Stimulated activated CD8-positive, alpha-beta memory T cell treated with anti-CD3 and anti-CD28 coated beads, Interleukin-2, amount 100 ng/mL, for 48 hours (primary cell): ENCODE data around the gene MRTFB.

Experiments
- DNase-seq, 2 donors: peaks; one replicate each; pipeline ENCODE4 v3.0.0-alpha.2; 2020; ENCODE audit warnings: low read depth in 2 of 2

MRTFB gene

GRCh38 chr16:14186007-14186794 lies 115.1 kb downstream of the MRTFB start:
- no peak for DNase-seq

DNA sequence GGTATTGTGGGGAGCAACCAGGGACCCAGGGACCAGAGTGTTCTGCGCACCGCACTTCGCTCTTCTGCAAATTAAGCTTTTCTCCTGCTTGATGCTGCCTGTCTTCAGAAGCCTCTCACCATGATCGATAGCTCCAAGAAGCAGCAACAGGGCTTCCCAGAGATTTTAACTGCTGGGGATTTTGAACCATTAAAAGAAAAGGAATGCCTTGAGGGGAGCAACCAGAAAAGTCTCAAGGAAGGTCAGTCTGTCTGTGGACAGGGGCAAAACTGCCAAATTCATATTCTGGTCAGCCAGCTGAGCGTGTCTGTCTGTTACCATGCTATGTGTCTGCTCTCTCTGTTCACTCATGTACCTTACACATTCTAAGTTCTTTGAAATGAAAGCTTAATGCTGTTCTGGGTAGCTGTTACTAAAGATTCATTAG lies 115.7 kb downstream of the MRTFB start:
- no peak for DNase-seq

- no peak for DNase-seq
These were observed 116.6 kb downstream of the MRTFB start for GRCh38 chr16:14187517-14188338.

DNA sequence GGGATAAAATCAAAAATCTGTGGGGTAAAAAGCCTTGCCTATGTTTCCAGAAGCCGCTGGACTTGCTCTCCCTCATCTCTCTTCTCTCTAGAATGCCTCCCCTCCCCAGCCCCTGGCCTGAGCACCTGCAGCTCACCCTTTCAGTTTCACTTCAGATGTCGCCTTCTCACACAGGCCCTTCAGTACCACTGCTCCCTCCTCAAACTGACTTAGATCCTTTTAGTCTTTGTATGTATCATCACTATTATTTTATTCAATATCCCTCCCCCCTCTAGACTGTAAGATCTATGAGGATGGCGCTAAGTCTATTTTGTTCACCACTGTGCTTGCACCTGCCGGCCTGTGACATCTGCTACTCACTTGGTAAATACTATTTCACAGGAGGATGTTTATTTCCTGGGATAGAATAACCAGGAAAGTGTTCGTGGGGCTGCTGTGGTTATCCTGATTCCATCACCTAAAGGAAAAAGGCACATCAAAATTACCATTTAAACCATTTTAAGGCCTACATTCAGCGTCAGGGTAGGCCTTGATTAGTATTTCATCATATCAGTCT lies 122.3 kb downstream of the MRTFB start:
- DNase-seq: no peak

- DNase-seq: no peak
These were observed 123.6 kb downstream of the MRTFB start for GRCh38 chr16:14194721-14195120.

DNA sequence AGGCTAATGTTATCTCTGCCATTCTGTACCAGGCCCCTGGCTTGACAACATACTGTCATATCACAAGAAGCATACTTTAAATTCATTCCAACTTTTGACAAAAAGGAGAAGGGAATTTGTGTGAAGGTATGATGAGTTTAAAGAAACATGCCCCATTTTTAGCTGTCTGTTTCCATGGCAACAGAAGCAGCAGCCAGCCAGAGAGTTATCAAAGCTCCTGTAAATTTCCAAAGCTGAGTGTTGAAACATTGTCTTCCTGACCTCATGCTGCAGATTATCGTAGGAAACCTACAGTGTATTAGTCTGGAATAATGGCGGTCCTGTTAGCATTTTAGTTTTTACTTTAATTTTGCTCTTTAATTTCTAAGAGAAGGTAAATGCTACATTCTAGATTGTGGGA lies 124.9 kb downstream of the MRTFB start:
- no peak for DNase-seq

GRCh38 chr16:14196539-14196938 lies 125.4 kb downstream of the MRTFB start:
- no peak for DNase-seq

GRCh38 chr16:14198012-14198411 lies 126.9 kb downstream of the MRTFB start:
- DNase-seq: no peak

DNA sequence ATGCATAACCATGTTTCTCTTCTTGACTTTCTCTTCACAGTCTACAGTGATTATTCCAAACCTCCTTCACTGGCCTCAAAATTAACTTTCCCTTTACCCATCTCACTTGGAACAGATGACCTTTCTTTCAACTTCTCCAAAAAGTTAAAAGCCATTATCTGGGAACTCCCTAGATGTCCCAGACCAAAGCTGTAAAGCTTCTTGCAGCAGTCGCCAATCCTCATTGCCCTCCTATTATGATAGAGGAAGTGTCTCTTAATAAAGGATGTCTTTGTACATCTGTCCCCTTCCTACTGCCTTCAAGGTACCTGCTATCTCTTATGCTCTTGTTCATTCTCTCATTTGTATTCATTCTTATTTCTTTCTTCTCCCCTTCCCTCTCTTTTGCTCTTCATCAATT lies 127.5 kb downstream of the MRTFB start:
- DNase-seq: no peak

GRCh38 chr16:14199199-14199598 lies 128.1 kb downstream of the MRTFB start:
- no peak for DNase-seq

- DNase-seq: no peak
These were observed 128.5 kb downstream of the MRTFB start for GRCh38 chr16:14199624-14200023.

DNA sequence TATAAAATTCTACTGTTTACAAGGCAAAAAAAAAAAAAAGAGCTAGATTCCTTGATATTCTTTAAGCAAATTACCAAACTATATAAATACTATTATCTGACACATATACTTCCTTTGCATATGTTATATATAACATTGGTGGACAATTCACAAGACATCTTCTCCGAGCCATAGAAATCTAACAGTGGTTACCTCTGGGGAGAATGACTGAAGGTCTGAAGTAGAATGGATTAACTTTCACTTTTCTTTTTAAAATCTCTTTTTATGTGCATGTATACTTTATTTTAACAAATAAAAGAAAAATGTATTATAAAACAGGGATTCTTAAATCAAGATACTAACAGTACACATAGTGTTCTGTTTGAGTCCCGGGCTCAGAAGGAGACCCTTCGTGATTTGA lies 131.0 kb downstream of the MRTFB start:
- DNase-seq: no peak

DNA sequence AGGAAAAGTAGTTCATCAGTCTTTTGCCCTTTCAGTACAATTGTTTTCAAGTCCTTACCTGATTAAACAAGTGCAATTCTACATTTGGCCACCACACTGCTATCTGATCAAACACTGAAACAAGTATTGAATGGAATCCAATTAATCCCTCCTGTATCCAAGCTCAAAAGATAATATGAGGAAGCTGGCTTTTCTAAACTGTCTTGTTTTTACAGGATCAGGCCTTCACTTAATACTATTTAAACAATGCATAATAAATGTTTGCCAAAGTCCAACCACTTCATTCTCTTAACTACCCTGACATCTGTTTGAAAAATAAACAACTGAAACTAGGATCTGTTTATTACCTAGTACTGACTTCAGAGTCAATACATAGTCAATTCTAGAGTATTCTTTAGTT lies 131.6 kb downstream of the MRTFB start:
- no peak for DNase-seq

- no peak for DNase-seq
These were observed 132.0 kb downstream of the MRTFB start for GRCh38 chr16:14203166-14203565.

GRCh38 chr16:14205666-14206065 lies 134.5 kb downstream of the MRTFB start:
- DNase-seq: no peak

DNA sequence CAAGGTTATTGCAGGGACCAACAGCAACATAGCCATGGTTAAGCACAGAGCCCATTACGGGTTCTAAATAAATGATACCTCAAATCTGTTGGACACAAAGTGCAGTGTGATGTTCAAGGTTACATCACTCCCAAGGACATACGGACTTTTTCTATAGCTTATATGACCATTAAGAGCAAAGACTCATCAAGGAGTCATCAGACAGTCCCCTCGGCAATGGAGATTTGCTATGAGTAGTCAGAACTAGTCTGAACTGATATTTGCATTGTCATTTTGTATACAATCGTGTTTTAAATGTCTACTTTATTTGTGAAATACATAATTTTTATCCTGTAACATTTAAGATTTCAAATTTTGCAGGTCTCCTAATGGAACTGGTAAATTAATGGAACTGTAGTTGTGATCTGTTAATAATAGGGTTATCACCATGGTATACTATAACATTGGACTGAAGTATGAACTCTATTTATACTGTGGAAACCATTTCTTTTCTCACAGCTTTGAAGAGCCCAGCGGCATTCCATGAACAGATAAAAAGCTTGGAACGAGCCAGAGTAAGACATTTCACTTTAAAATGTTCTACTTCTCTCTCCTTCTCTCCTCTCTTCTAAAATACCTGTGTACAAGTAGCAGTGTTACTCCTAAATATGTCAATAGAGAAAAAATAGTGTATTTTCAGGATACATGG lies 140.9 kb downstream of the MRTFB start:
- DNase-seq: no peak

- DNase-seq: no peak
These were observed 144.8 kb downstream of the MRTFB start for GRCh38 chr16:14215941-14216340.

GRCh38 chr16:14219983-14220382 lies 148.9 kb downstream of the MRTFB start:
- no peak for DNase-seq

DNA sequence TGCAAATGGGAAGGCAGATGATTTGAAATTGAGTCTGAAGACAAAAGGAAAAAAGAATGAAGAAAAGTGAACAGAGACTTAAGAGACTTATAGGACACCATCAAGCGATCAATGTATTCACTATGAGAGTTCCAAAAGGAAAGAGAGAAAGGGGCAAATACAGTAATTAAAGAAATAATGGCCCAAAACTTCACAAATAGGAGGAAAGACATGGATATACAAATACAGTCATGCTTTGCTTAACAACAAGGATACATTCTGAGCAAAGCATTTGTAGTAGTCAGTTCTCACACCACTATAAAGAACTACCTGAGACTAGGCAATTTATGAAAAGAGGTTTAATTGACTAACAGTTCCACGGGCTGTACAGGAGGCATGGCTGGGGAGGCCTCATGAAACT lies 152.5 kb downstream of the MRTFB start:
- DNase-seq: no peak

DNA sequence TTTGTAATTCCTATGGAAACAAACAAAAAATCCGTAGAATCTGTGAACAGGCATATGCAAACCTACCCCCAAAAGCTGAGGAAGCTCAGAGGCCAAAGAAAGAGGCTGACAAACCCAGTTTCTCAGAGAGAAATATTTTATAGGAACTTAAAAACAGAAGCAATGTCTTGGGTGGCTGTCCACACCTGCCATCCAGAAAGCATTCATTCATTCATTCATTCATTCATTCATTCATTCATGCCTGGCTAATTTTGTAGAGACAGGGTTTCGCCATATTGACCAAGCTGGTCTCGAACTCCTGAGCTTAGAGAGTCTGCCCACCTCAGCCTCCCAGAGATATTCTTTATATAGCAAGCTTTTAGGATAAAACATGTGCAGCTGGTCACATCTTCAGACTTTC lies 154.3 kb downstream of the MRTFB start:
- no peak for DNase-seq

DNA sequence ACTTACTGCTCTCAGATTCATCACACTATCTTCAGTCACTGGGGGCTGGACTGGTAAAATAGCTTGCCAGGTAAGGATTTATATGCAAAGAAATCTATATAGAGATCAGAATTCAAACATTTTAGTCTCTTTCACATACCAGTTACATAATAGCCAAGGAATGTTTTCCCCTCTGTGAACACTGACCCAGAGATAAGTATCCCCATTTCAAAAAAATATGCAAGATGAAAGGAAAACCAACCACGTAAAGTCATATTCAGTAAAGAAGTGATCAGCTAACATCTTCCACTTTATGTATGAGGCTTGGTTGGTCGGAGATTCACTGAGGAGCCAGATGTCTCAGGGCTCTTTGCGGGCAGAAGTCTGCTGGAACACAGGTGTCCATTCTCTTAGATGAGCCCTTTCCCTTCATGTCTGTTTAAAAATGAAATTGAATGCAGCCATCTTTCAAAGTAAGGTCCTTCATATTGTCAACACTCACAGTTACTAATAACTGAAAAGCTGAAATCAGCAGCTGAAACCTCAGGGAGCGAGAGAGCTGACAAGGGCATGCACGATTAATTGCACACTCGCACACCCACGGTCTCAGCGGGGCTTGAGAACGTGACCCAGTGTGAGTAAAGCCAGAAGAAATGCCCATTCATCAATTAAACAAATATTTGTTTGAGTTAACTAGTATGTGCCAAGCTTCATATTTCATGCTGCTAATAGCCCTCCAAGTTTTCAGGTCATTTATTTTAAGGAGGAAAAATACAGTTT lies 161.2 kb downstream of the MRTFB start:
- DNase-seq: no peak

DNA sequence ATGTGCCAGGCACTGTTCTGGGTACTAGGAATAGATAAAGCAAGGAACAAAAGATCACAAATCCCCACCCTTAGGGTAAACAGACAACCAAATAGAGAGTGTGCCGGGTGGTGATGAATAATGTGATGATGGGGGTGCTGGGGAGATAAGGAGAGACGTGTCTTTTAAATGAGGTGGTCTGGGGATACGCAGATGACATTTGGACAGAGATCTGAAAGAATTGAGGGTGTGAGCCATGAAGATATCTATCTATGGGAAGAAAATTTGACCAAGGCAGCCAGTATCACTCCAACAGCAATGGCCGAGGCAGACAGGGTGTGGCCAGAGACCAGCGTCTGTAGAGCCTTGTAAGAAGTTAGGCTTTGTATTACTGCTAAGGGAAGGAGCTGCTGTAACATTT lies 165.3 kb downstream of the MRTFB start:
- no peak for DNase-seq
